CD4-positive, alpha-beta T cell (primary cell): Measurements from ENCODE around the gene MARCHF3. TPM values are rescaled to one million over a fixed set of nuclear protein-coding genes. Genes with fewer than 3 reads are reported as not detected.
"Not testable (repeated sequence)": the region's sequence is repeated elsewhere in the genome, so short reads cannot be mapped to it uniquely, and the experiment has no call there.

Source experiments
- ATAC-seq: fragments of 200-7000 bp; cut with Tn5 transposase; one replicate; pipeline ENCODE4 v1.10.0; 2022; ENCODE audit warnings: mild to moderate bottlenecking; ENCODE audit not compliant: poor library complexity
- CTCF ChIA-PET: fragments of 350-600 bp; sonication (Branson Sonifier 250); formaldehyde crosslinking; loops from one replicate; lab custom pipeline; 2021; ENCODE audit warnings: antibody characterized with exemption, inconsistent platforms; lab: Charles Lee
- POLR2A ChIA-PET: fragments of 350-600 bp; sonication (Branson Sonifier 250); formaldehyde crosslinking; loops from one replicate; lab custom pipeline; 2021; ENCODE audit warnings: antibody characterized with exemption, inconsistent platforms; lab: Charles Lee
- DNase-seq, 14 experiments: peaks; one replicate each; pipeline ENCODE4 v3.0.0-alpha.2; 2013 to 2020; ENCODE audit warnings: mixed read lengths in 2 of 14
- H3K27ac ChIP-seq, 2 donors: one replicate each; pipeline versions ENCODE4 v1.5.1 to v1.7.0; 2013; ENCODE audit warnings: low read length in 2 of 2, low read depth in 1 of 2, mild to moderate bottlenecking in 1 of 2
- H3K27me3 ChIP-seq, 2 experiments: 1 replicate in 1 of 2; 2 replicates in 1 of 2; pipeline versions ENCODE4 v1.6.1 to v1.7.0; 2013; ENCODE audit warnings: low read length in 2 of 2, control low read depth in 1 of 2, mild to moderate bottlenecking in 1 of 2, moderate library complexity in 1 of 2; ENCODE audit not compliant: insufficient read depth in 2 of 2, control insufficient read depth in 1 of 2
- H3K36me3 ChIP-seq: one replicate; pipeline ENCODE4 v1.6.1; 2013; ENCODE audit warnings: low read length, control low read depth; ENCODE audit not compliant: insufficient read depth
- H3K4me1 ChIP-seq: one replicate; pipeline ENCODE4 v1.6.1; 2013; ENCODE audit warnings: low read length, control low read depth; ENCODE audit not compliant: insufficient read depth
- H3K4me3 ChIP-seq: one replicate; pipeline ENCODE4 v1.5.1; 2013; ENCODE audit warnings: mild to moderate bottlenecking, low read length, moderate library complexity
- H3K9me3 ChIP-seq, 2 experiments: 1 replicate in 1 of 2; 2 replicates in 1 of 2; pipeline versions ENCODE4 v1.6.1 to v1.7.0; 2013; ENCODE audit warnings: low read length in 2 of 2, mild to moderate bottlenecking in 2 of 2, control low read depth in 1 of 2, moderate library complexity in 1 of 2; ENCODE audit not compliant: control insufficient read depth in 1 of 2, insufficient read depth in 1 of 2
- H3K27ac Mint-ChIP-seq: one replicate; pipeline ENCODE4 v1.8.0; 2020; ENCODE audit warnings: mixed read lengths
- H3K27me3 Mint-ChIP-seq: one replicate; pipeline ENCODE4 v1.8.0; 2021; ENCODE audit warnings: mixed read lengths
- H3K36me3 Mint-ChIP-seq: one replicate; pipeline ENCODE4 v1.8.0; 2021; ENCODE audit warnings: low read depth, mixed read lengths
- H3K4me1 Mint-ChIP-seq: one replicate; pipeline ENCODE4 v1.8.0; 2021; ENCODE audit warnings: low read depth, mixed read lengths
- H3K4me3 Mint-ChIP-seq: one replicate; pipeline ENCODE4 v1.8.0; 2020; ENCODE audit warnings: mild to moderate bottlenecking, mixed read lengths
- H3K9me3 Mint-ChIP-seq: one replicate; pipeline ENCODE4 v1.8.0; 2020; ENCODE audit warnings: mixed read lengths
- intact Hi-C, 2 experiments: fragments of 100-400 bp; cut with DNase I in 1 of 2; cut with micrococcal nuclease in 1 of 2; formaldehyde crosslinking; loops; one replicate each; pipeline versions ENCODE4 v1.15.1 to v1.9.0; 2023 to 2025; cut with DNase I, micrococcal nuclease
- total RNA-seq, 174 experiments: library from RNA in 2 of 174; stranded (reverse) in 2 of 174; gene quantifications; one replicate each; pipeline ENCODE4 v1.2.3 and lab custom pipeline; 2021 to 2026
- TF ChIP-seq, protein P1 (sequence below): fragments of 200-600 bp; IDR thresholded peaks from one replicate; pipeline ENCODE4 v1.8.0; 2022; ENCODE audit warnings: antibody characterized with exemption, mild to moderate bottlenecking

The MARCHF3 gene
- total RNA-seq, 2 experiments from 2014 or later, result 5.2 to 6.2 TPM

GRCh38 chr5:126896170-126896702, 134.1 kb downstream of the MARCHF3 start:
- DNase-seq (no peak), ATAC-seq (no peak)
- no peak overlapping the region for H3K27ac Mint-ChIP-seq
- Histone ChIP-seq H3K4me3 (no peak overlapping the region), H3K27me3 (no peaks in the 10 kb centered on the region), H3K4me1 (no peaks in the 10 kb centered on the region), H3K9me3 (no peaks in the 10 kb centered on the region), H3K27ac (no peak overlapping the region), H3K36me3 (no peaks in the 10 kb centered on the region)
- no peaks in the 10 kb centered on the region for H3K4me1 Mint-ChIP-seq
- H3K36me3 Mint-ChIP-seq, result peaks cover 7% of the 10 kb centered on the region
- TF ChIP-seq, protein P1, sequence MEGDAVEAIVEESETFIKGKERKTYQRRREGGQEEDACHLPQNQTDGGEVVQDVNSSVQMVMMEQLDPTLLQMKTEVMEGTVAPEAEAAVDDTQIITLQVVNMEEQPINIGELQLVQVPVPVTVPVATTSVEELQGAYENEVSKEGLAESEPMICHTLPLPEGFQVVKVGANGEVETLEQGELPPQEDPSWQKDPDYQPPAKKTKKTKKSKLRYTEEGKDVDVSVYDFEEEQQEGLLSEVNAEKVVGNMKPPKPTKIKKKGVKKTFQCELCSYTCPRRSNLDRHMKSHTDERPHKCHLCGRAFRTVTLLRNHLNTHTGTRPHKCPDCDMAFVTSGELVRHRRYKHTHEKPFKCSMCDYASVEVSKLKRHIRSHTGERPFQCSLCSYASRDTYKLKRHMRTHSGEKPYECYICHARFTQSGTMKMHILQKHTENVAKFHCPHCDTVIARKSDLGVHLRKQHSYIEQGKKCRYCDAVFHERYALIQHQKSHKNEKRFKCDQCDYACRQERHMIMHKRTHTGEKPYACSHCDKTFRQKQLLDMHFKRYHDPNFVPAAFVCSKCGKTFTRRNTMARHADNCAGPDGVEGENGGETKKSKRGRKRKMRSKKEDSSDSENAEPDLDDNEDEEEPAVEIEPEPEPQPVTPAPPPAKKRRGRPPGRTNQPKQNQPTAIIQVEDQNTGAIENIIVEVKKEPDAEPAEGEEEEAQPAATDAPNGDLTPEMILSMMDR, result no peak
- H3K9me3 Mint-ChIP-seq, result no peaks in the 10 kb centered on the region
- H3K4me3 Mint-ChIP-seq, result no peak overlapping the region
- no peaks in the 10 kb centered on the region for H3K27me3 Mint-ChIP-seq
- POLR2A ChIA-PET, result no interaction called here
- CTCF ChIA-PET, result no interaction called here
- intact Hi-C loops, result no loop called here

GRCh38 chr5:126895712-126896111, 134.6 kb downstream of the MARCHF3 start:
- H3K27ac ChIP-seq, H3K4me1 Mint-ChIP-seq, H3K27me3 ChIP-seq, H3K27me3 Mint-ChIP-seq, H3K9me3 ChIP-seq, H3K27ac Mint-ChIP-seq, H3K4me1 ChIP-seq, ATAC-seq, H3K36me3 ChIP-seq, CTCF ChIA-PET, H3K9me3 Mint-ChIP-seq, POLR2A ChIA-PET, H3K4me3 Mint-ChIP-seq, intact Hi-C loops, H3K4me3 ChIP-seq, H3K36me3 Mint-ChIP-seq: not testable (repeated sequence)
- peak in 1 of 14 experiments; percentile 5 for DNase-seq

DNA sequence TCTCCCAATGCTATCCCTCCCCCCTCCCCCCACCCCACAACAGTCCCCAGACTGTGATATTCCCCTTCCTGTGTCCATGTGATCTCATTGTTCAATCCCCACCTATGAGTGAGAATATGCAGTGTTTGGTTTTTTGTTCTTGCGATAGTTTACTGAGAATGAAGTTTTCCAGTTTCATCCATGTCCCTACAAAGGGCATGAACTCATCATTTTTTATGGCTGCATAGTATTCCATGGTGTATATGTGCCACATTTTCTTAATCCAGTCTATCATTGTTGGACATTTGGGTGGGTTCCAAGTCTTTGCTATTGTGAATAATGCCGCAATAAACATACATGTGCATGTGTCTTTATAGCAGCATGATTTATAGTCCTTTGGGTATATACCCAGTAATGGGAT, 139.9 kb downstream of the MARCHF3 start:
- H3K9me3 ChIP-seq, H3K27me3 ChIP-seq, ATAC-seq, CTCF ChIA-PET, H3K4me3 ChIP-seq, H3K36me3 Mint-ChIP-seq, H3K4me1 ChIP-seq, H3K27ac Mint-ChIP-seq, H3K27ac ChIP-seq, H3K4me3 Mint-ChIP-seq, H3K9me3 Mint-ChIP-seq, POLR2A ChIA-PET, H3K4me1 Mint-ChIP-seq, H3K36me3 ChIP-seq, H3K27me3 Mint-ChIP-seq, intact Hi-C loops, DNase-seq: not testable (repeated sequence)

- Mint-ChIP-seq H3K4me3 (no peak overlapping the region), H3K27ac (no peak overlapping the region), H3K4me1 (no peaks in the 10 kb centered on the region), H3K36me3 (no peaks in the 10 kb centered on the region), H3K27me3 (no peaks in the 10 kb centered on the region), H3K9me3 (no peaks in the 10 kb centered on the region)
- ChIA-PET CTCF (no interaction called here), POLR2A (interaction anchor here (0.7 kb wide), 1 partner anchor 88 kb away, joined by 3 read pairs; no protein-coding TSS in a partner anchor)
- Histone ChIP-seq H3K4me1 (no peaks in the 10 kb centered on the region), H3K27me3 (no peaks in the 10 kb centered on the region), H3K36me3 (no peaks in the 10 kb centered on the region), H3K27ac (no peak overlapping the region), H3K9me3 (no peaks in the 10 kb centered on the region), H3K4me3 (no peak overlapping the region)
- ATAC-seq, result no peak
- DNase-seq, result no peak
- TF ChIP-seq, protein P1, result no peak
- intact Hi-C loops, result no loop called here
Observed at GRCh38 chr5:126888175-126888574, 142.2 kb downstream of the MARCHF3 start.
